HG03196 (cell line): ENCODE data around the gene LHFPL2.
"Not testable (repeated sequence)": the region's sequence is repeated elsewhere in the genome, so short reads cannot be mapped to it uniquely, and the experiment has no call there.

Source experiments
- ATAC-seq: cut with Tn5 transposase; IDR thresholded peaks from one replicate; pipeline ENCODE4 v1.9.1; 2021; ENCODE audit not compliant: unreplicated experiment

LHFPL2 gene

DNA sequence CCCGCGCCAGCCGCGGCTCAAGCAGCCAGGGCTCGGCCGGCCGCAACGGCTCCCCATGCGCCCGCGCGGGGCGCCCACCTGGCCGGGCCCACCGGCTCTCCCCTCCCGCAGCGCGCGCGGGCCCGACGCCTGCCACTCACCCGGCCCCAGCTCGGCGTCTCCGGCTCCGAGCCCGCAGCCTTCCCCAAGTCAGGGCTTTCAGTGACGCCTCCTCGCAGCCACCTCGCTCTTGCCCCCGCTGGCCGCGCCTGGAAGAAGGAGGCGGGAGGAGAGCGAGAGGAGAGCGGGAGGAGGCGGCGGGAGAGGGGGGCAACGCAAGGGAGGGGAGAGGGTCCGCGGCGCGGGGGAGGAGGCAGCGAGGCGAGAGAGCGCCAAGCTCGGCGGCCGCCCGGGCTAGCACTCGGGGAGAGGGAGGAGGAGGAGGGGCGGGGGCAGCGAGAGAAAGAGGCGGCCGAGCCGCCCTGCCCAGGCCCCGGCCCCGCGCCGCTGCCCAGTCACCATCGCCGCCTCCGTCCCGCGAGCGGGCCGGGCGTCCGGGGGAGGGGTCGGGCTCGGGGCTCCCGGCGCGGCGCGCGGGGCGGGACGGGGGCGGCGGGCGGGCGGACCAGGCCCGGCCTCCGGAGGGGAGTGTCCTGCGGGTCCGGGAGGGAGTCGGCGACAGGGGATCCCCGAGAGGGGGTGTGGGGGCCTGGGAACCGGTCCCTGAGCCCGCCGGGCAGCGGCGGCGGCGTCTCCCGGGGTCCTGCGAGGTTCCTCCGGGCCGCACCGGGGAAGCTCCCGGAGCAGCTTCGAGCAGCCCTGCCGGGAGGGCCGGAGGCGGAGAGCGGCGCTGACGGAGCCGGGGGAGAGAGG lies at the start of gene LHFPL2:
Gene LHFPL2, minus strand, starts transcription at position 414 of the 852 bp plus-strand sequence. CDS start 138,559 bp downstream, outside the sequence.
- ATAC-seq: peak; percentile 44

- ATAC-seq: no peak
Observed at GRCh38 chr5:78696637-78697036, 48.1 kb upstream of the LHFPL2 start.

DNA sequence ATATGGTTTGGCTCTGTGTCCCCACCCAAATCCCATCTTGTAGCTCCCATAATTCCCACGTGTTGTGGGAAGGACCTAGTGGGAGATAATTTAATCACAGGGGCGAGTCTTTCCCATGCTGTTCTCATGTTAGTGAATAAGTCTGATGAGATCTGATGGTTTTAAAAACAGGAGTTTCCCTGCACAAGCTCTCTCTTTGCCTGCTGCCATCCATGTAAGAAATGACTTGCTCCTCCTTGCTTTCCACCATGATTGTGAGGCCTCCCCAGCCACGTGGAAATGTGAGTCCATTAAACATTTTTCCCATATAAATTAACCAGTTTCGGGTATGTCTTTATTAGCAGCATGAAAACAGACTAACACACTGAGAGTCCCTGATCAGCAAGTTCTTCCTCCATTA lies 47.5 kb upstream of the LHFPL2 start:
- ATAC-seq: not testable (repeated sequence)

DNA sequence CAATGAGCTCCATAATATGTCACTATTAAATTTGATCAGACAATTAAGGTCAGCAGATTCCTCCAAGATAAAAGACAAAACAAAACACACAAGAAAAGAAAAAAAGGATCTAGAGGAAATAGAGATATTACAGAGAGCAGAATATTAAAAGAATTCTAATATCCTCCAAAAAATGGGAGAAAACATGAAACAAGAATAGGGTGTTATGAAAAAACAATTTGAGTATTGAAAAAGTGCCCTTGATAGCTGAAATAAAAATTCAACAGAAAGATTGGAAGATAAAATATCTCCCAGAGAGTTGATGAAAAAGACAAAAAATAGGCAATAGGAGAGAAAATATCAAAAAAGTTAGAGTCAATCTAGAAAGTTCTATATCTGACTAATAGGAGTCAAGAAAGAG lies 44.8 kb upstream of the LHFPL2 start:
- no peak for ATAC-seq

GRCh38 chr5:78691084-78691960 lies 42.8 kb upstream of the LHFPL2 start:
- ATAC-seq: no peak

DNA sequence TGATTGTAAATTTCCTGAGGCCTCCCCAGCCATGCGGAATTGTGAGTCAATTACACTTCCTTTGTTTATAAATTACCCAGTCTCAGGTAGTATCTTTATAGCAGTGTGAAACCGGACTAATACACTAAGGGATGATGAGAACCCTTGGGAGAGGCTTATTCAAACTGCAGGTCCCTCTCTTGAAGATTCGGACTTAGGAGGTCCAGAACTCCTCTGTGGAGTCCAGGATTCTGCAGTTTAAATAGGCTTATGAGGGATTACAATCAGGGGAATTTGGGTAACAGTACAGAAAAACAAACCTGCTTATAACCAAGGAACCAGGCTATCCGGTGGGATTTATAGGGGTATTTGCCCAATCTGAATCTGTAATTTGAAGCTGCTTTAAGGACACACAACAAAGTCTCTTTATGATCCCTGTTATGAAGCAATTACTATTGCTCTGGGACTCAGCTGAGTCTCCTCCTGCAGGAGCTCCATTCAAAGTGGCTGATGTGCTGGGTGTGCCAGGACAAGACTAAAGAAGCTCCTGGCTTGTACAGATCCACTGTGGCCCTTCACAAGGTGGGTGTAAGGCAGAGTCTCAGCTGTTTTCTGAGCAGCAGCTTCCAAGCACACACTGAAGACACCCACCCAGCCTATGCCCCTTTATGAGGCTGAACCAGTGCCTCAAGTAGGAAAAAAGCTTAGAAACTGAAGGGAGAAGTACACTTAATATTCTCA lies 41.8 kb upstream of the LHFPL2 start:
- ATAC-seq: no peak

DNA sequence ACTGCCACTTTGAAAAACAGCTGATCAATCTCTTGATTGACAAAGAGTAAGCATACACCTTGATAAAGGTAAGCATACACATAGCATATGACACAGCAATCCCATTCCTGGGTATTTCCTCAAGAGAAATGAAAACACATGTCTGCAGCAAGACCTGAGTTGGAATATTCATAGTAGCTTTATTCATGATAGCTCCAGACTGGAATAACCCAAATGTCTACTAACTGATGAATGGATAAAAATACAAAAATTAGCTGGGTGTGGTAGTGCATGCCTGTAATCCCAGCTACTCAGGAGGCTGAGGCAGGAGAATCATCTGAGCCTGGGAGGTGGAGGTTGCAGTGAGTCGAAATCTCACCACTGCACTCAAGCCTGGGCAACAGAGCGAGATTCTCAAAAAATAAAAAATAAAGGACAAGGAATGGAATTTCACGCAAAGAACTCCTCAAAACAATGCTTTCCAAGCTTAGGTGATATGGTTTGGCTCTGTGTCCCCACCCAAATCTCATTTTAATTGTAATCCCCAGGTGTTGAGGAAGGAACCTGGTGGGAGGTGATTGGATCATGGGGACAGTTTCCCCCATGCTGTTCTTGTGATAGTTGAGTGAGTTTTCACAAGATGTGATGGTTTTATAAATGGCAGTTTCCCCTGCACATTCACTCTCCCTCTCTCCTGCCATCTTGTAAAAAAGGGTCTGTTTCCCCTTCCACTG lies 41.1 kb upstream of the LHFPL2 start:
- ATAC-seq: no peak

- not testable (repeated sequence) for ATAC-seq
Observed at GRCh38 chr5:78687514-78687913, 38.9 kb upstream of the LHFPL2 start.

DNA sequence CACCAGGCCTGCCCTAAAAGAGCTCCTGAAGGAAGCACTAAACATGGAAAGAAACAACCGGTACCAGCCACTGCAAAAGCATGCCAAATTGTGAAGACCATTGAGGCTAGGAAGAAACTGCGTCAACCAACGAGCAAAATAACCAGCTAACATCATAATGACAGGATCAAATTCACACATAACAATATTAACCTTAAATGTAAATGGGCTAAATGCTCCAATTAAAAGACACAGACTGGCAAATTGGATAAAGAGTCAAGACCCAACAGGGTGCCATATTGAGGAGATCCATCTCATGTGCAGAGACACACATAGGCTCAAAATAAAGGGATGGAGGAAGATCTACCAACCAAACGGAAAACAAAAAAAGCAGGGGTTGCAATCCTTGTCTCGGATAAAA lies 35.3 kb upstream of the LHFPL2 start:
- ATAC-seq: not testable (repeated sequence)

GRCh38 chr5:78679905-78680304 lies 31.3 kb upstream of the LHFPL2 start:
- ATAC-seq: no peak

DNA sequence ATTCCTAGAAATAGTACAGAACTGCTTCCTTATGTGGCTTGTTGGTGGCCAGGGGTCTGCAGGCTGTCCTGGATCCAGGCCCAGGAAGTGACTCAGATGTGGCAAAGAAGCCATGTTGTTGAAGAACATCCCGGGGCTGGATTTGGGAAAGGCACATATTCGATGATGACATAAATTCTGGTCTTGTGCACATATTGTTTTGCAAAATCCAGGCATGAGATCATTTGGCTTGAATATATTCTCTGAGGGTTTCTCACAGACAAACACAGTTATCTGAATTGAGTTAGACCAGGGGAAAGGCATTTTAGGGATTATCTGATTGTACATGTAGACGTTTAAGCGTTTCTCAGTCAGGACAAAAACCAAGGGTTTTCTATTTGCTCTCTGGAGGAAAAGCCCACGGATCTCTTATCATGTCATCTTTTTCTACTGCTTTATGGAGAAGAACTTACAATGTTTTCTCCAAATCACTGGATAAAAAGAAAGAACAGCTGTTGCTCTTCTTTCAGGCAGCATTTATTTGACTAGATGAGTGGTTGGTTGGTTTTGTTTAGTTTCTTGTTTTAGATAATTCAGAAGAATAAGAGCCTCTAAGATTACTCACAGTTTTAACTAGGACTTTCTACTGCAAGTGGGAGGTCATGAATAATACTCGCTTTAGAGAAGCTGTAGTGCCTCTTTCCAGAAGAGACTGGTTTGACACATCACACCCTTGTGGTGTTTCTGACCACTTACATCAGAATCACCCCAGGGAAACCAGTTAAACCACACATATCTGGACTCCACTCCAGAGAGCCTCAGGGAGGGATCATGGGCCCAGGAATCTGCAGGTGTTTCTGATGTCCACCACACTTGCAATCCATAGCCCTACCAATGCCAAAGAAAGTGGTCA lies 29.5 kb upstream of the LHFPL2 start:
- no peak for ATAC-seq

- no peak for ATAC-seq
Observed at GRCh38 chr5:78675956-78676730, 27.6 kb upstream of the LHFPL2 start.

- ATAC-seq: not testable (repeated sequence)
Observed at GRCh38 chr5:78673827-78674226, 25.3 kb upstream of the LHFPL2 start.

- no peak for ATAC-seq
Observed at GRCh38 chr5:78672154-78672553, 23.6 kb upstream of the LHFPL2 start.

DNA sequence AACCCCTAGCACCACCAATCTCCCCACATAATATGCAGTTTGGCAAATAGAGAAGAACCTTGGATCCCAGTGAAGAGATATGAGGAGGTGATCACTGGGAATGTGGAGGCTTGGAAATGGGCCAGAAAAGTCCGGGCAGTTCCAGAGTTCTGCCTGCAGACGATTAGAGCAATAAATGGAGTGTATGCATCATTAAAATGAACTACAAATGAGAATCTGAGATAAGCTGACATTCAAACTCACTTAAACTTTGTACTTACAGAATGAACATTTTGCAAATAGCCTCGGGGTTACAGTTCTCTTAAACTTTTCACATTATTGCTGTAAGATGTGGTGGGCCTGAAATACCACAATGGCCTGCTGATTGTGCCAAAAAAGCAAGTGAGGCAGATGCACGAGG lies 23.0 kb upstream of the LHFPL2 start:
- ATAC-seq: no peak

GRCh38 chr5:78670701-78671269 lies 22.2 kb upstream of the LHFPL2 start:
- no peak for ATAC-seq

- ATAC-seq: no peak
Observed at GRCh38 chr5:78669331-78669730, 20.8 kb upstream of the LHFPL2 start.

- ATAC-seq: no peak
Observed at GRCh38 chr5:78667461-78668103, 19.0 kb upstream of the LHFPL2 start.
